Prostate gland (tissue), 2 donors: ENCODE results near the gene CD96.

Experiments
- POLR2AphosphoS5 ChIP-seq: sonication (generic); formaldehyde crosslinking; IDR thresholded peaks from one replicate; pipeline ENCODE4 v1.6.1; 2017; ENCODE audit warnings: antibody characterized with exemption
- TF ChIP-seq, protein P1 (sequence below), 4 experiments: fragments of 200-600 bp in 2 of 4; fragments of 450-650 bp in 2 of 4; sonication (generic) in 2 of 4; IDR thresholded peaks; 1 replicate in 3 of 4; 2 replicates in 1 of 4; pipeline ENCODE4 v1.5.1; 2016 to 2019; ENCODE audit warnings: antibody characterized with exemption in 4 of 4, mild to moderate bottlenecking in 2 of 4, moderate library complexity in 2 of 4

DNA sequence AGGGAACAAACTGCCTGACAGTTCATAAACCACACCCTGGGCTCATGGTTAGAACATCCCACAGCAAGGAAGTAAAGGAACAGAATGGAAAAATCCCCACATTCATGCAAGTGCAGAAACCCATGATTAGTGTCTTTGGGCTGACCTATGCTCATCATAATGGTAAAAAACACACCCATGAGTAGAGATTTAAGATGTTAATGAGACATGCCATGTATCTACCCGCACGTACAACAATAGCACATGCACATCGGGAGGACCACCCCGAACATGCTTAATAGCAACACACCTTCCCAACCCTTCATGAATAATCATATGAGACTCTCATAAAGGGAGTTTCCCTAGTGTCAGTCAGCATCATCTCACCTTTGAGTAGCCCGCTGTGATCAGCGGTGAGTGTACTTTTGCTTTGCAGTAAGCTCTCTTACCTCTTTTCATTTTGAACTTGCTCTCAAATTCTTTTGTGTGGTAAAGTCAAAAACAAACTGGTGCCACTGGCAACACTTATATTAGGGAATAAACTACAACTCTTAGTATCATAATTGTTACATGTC, 30.0 kb downstream of the CD96 start:
- TF ChIP-seq, protein P1, sequence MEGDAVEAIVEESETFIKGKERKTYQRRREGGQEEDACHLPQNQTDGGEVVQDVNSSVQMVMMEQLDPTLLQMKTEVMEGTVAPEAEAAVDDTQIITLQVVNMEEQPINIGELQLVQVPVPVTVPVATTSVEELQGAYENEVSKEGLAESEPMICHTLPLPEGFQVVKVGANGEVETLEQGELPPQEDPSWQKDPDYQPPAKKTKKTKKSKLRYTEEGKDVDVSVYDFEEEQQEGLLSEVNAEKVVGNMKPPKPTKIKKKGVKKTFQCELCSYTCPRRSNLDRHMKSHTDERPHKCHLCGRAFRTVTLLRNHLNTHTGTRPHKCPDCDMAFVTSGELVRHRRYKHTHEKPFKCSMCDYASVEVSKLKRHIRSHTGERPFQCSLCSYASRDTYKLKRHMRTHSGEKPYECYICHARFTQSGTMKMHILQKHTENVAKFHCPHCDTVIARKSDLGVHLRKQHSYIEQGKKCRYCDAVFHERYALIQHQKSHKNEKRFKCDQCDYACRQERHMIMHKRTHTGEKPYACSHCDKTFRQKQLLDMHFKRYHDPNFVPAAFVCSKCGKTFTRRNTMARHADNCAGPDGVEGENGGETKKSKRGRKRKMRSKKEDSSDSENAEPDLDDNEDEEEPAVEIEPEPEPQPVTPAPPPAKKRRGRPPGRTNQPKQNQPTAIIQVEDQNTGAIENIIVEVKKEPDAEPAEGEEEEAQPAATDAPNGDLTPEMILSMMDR (IDR thresholded peaks at IDR 0.05), result no peak
- no peak for TF ChIP-seq POLR2AphosphoS5
